Mucosa of gallbladder (tissue), 1 donor: ENCODE results near the gene PRSS33. TPM values are rescaled to one million over a fixed set of nuclear protein-coding genes. Genes with fewer than 3 reads are reported as not detected.

ENCODE experiments used
- DNase-seq: peaks from one replicate; pipeline ENCODE4 v3.0.0-alpha.2; 2020; ENCODE audit warnings: low spot score
- total RNA-seq: library from RNA; stranded (reverse); gene quantifications from one replicate; pipeline ENCODE4 v1.2.1, GENCODE V29; 2021
- donor health status: DM: no; HTN: no; CAD: no.

PRSS33 gene
- total RNA-seq, 1 donor from 2014 or later = 1.8 TPM

DNA sequence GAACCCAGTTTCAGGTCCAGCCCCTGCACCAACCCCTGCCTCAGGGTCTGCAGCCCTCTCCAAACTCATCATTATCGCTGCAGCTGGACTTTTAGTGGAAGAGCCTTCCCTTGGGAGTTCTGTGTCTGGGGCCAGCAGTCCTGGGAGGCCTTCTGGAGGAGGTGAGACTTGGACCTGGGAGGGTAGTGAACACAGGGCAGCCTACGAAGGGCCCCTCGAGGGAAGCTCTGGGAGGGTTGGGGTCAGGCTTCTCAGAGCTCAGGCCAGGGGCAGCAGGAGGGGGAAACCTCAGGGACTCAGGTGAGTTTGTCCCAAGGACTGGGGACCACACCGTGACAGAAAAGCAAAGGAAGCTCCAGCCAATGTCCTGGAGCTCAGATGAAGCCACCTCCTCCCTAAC, 46.2 kb downstream of the PRSS33 start:
- no peak for DNase-seq

DNA sequence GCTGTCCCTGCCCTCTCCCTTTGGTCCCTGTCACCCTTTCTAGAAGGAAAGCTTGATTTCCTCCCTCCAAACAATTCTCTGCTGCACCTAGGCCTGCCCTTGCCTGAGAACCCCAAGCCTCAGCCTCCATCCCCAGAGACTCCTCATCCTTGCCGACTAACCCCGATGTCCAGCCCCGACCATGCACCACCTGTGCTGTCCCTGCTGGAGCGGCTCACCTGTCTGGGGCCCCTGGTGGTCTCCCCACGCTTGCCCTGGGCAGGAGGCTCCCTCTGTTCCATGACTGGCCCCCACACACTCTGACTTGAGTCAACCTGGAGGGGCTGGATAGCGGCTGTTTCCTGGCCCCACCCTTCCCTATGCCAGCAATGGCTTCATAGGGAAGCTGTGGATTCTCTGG, 46.9 kb downstream of the PRSS33 start:
- no peak for DNase-seq

DNA sequence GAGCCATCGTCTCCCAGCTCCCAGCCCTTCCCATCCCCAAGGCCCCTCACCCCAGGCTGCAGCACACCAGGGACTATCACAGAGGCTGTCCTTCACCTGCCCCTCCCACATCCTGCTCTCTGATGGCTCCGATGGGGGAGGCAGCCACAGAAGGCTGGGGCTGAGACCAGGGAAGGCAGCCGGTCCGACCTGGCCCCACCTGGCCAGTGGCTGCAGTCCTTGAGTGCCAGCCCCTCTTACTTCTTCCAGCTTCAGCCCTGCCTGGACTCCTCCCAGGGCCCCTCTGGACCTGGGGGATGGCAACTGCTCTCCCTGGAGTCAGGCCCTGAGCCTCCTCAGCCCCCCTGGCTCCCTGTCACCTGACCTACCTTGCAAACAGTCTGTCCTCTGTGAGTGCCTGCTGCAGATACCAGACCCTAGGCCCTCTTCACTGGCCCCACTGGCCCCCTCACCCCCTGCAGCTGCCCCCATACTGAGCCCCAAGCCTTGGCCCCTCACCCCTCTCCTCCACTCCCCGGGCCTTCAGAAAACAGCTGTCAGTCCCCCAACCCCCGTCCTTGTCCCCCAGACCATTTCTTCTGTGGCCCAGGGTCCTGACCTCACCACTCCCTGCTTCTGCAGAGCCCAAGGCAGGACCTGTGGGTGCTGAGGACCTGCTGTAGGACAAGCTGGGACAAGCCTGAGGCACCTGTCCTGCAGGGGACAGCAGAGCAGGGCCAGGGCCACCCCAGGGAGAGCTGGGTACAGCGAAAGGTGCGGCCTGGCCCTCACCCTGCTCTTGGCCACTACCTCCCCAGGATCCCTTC, 47.5 kb downstream of the PRSS33 start:
- DNase-seq = no peak

DNA sequence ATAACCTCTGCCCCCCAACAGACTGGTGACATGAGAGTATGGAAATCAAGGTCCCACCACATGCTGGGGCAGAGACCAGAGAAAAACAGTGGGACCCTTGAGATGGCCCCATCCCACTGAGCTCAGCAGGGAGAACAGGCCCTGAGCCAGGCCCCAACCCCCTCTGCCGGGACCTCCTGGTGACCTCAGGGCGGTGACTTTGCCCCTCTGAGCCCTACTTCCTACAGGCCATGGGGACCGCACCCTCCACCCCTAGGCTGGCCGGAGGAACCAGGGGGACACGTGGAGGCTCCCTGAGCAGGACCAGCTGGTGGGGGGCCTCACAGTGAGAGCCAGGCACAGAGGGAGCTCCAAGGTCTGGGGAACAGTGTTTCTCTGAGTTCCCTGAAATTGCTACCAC, 48.7 kb downstream of the PRSS33 start:
- no peak for DNase-seq

DNA sequence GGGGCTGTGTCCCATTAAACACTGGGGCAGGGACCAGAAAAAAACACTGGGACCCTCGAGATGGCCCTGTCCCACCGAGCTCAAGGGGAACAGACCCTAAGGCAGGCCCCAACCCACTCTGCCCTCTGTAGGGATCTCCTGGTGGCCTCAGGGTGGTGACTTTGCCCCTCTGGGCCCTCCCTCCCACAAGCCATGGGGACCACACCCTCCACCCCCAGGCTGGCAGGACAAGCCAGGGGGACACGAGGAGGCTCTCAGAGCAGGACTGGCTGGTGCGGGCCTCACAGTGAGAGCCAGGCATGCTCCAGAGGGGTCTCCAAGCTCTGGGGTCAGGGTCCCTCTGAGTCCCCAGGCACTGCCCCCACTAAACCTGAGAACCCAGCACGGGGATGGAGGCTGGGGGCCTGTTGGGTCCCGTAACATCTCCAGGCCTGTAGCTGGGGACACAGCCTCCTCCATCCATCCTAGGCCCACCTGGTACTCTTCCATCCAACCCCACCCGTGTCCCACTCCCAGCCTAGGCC, 49.4 kb downstream of the PRSS33 start:
- DNase-seq = no peak

DNA sequence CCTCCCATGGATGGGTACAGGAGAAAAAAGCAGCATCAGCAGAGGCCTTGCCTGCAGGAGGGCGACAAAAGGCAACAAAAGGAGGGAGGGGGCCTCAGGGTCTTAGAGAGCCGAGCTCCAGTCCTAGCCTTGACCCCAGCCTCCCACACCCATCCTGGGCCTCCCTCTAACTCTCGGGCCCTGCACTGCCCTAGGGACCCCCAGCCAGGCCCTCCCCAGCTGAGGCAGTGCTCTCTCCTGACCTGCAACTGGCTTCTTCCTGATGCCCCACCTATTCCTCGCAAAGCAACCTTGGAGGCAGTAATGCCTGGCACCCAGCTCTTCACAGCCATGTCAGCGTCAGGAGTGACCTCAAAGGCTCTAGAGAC, 50.1 kb downstream of the PRSS33 start:
- DNase-seq = no peak

DNA sequence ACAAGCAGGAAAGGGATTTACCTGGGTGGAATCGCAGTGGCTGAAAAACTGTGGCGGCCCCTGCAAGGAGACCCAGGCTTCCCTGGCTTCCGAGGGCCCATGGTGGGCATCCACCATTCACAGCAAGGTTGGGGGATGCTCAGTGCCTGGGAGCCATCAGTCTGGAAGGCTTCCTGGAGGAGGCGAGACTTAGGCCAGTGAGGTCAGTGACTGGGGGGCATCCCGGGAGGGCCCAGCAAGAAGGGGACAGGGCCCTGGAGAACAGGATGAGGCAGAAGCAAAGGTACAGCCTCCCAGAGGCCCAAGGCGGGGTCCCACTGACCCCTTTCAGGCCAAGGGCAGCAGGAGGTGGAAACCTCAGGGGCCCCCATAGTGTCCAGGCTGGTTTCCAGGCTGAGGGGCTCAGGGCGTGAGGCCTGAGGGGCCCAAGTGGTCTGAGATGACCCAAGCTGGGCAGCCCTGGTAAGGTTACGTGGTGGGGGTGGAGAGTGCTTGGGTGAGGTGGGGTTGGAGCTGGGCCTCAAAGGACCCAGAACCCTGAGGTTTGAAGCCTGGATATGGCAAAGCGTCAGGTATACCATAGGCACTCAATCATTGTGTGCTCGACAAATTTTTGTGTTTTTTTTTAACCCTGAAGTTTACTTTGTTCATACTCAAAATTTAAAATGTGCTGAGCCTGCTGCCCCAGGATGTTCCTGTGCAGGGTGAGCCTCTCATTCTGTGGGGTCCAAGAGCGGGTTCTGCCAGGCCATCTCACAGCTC, 50.7 kb downstream of the PRSS33 start:
- no peak for DNase-seq

DNA sequence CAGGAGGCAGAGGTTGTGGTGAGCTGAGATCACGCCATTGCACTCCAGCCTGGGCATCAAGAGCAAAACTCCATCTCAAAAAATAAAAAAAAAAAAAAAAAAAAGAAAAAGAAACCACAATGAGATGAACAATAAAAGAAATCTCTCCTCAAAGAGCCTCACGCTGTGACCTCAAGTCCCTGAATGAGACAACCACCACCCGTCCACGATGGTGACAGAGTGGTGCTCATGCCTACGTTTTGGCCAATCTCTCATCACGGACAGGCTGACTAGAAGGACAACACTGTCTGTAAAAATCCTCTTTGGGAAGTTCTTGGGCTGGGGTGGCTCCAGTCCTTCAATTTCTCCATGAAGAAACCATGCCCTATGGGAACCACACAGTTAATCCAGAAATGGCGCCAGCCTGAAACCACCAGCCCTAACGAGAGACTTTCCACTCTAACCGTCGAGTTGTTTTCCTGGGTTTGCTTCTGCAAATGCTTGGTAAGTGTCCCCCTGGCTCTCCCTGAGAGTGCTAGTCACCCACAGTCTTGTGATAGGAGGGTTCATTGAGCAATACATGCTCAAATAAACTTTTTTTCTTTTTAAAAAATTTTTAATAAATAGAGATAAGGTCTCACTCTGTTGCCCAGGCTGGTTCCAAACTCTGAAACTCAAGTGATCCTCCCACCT, 52.4 kb downstream of the PRSS33 start:
- no peak for DNase-seq

Other genes starting within 250 kb of the PRSS33 start
- 72.0 TPM for gene PDPK1, start 249.5 kb downstream of the PRSS33 start, total RNA-seq
- 18.6 TPM for gene KCTD5, start 105.0 kb downstream of the PRSS33 start, total RNA-seq
- gene PRSS27, start 67.3 kb downstream of the PRSS33 start, total RNA-seq = 0.52 TPM
- 677 TPM for gene SRRM2, start 34.9 kb downstream of the PRSS33 start, total RNA-seq
- 273 TPM for gene ELOB, start 10.3 kb downstream of the PRSS33 start, total RNA-seq
- 0.49 TPM for gene PRSS41, start 10.9 kb upstream of the PRSS33 start, total RNA-seq
- gene PRSS21, start 29.7 kb upstream of the PRSS33 start, total RNA-seq = 4.4 TPM
- 55.9 TPM for gene ZG16B, start 42.7 kb upstream of the PRSS33 start, total RNA-seq
- gene PRSS22, start 70.6 kb upstream of the PRSS33 start, total RNA-seq = 52.7 TPM
- gene FLYWCH2, start 95.7 kb upstream of the PRSS33 start, total RNA-seq = 35.5 TPM
- gene FLYWCH1, start 124.4 kb upstream of the PRSS33 start, total RNA-seq = 57.5 TPM
- not detected for gene KREMEN2, start 176.7 kb upstream of the PRSS33 start, total RNA-seq
- gene PAQR4, start 181.8 kb upstream of the PRSS33 start, total RNA-seq = 33.1 TPM
- 4.5 TPM for gene PKMYT1, start 192.9 kb upstream of the PRSS33 start, total RNA-seq
- 3.3 TPM for gene CLDN9, start 225.4 kb upstream of the PRSS33 start, total RNA-seq
- gene CLDN6, start 230.6 kb upstream of the PRSS33 start, total RNA-seq = 1.1 TPM
- gene TNFRSF12A, start 232.8 kb upstream of the PRSS33 start, total RNA-seq = 98.1 TPM
- 54.6 TPM for gene HCFC1R1, start 236.4 kb upstream of the PRSS33 start, total RNA-seq
- 20.8 TPM for gene THOC6, start 236.5 kb upstream of the PRSS33 start, total RNA-seq
- gene BICDL2, start 249.4 kb upstream of the PRSS33 start, total RNA-seq = 86.1 TPM